Osteoblast (primary cell): ENCODE data around the gene TMPRSS11E. TPM values are rescaled to one million over a fixed set of nuclear protein-coding genes. Genes with fewer than 3 reads are reported as not detected.

ENCODE experiments used
- DNase-seq: peaks from one replicate; pipeline ENCODE4 v3.0.0; 2011; ENCODE audit warnings: low spot score, mixed read lengths; ENCODE audit not compliant: insufficient read length; ENCODE audit errors: missing footprints
- H2AFZ ChIP-seq: 2 replicates; pipeline ENCODE4 v1.6.0; 2011; ENCODE audit warnings: mild to moderate bottlenecking, low read length
- H3K27ac ChIP-seq: 2 replicates; pipeline ENCODE4 v1.5.1; 2011; ENCODE audit warnings: mild to moderate bottlenecking, low read depth, low read length, moderate library complexity
- H3K27me3 ChIP-seq: 2 replicates; pipeline ENCODE4 v1.6.0; 2012; ENCODE audit warnings: mild to moderate bottlenecking, control low read depth, inconsistent platforms, low read length, moderate library complexity; ENCODE audit not compliant: insufficient read depth
- H3K36me3 ChIP-seq: 2 replicates; pipeline ENCODE4 v1.5.1; 2011; ENCODE audit warnings: mild to moderate bottlenecking, low read length, control low read depth, moderate library complexity; ENCODE audit not compliant: insufficient read depth
- H3K4me1 ChIP-seq: 2 replicates; pipeline ENCODE4 v1.5.1; 2011; ENCODE audit warnings: mild to moderate bottlenecking, low read length, control low read depth, moderate library complexity; ENCODE audit not compliant: insufficient read depth
- H3K4me2 ChIP-seq: 2 replicates; pipeline ENCODE4 v1.6.0; 2011; ENCODE audit warnings: mild to moderate bottlenecking, low read length; ENCODE audit not compliant: insufficient read depth
- H3K4me3 ChIP-seq: fragments of 200-600 bp; sonication (generic); 3 replicates; pipeline ENCODE4 v1.5.1; 2012; ENCODE audit warnings: mild to moderate bottlenecking, low read length, inconsistent platforms; ENCODE audit not compliant: insufficient read depth
- H3K79me2 ChIP-seq: 2 replicates; pipeline ENCODE4 v1.6.0; 2012; ENCODE audit warnings: mild to moderate bottlenecking, low read length, control low read depth, inconsistent platforms; ENCODE audit not compliant: insufficient read depth
- H3K9me3 ChIP-seq: 2 replicates; pipeline ENCODE4 v1.5.1; 2011; ENCODE audit warnings: low read depth, low read length, control low read depth
- H4K20me1 ChIP-seq: 2 replicates; pipeline ENCODE4 v1.6.0; 2012; ENCODE audit warnings: mild to moderate bottlenecking, low read length, control low read depth; ENCODE audit not compliant: insufficient read depth
- CTCF ChIP-seq: IDR thresholded peaks from 2 replicates; pipeline ENCODE4 v1.5.1; 2011; ENCODE audit warnings: mild to moderate bottlenecking, low read depth, low read length, moderate library complexity; ENCODE audit errors: extremely low read depth
- total RNA-seq: library from RNA; depleted of rRNA; stranded (reverse); fragments of >200 nt; gene quantifications from 2 replicates; pipeline ENCODE4 v1.2.3, GENCODE V29; 2012

TMPRSS11E gene
- total RNA-seq, 1 donor = not detected

GRCh38 chr4:68466185-68466584 lies 18.9 kb downstream of the TMPRSS11E start:
- DNase-seq = no peak
- H3K9me3 ChIP-seq = no peaks in the 10 kb centered on the region
- peak overlapping the region; percentile 7 for H3K4me2 ChIP-seq
- H3K27me3 ChIP-seq = no peaks in the 10 kb centered on the region
- no peaks in the 10 kb centered on the region for H3K79me2 ChIP-seq
- no peak overlapping the region for H3K4me3 ChIP-seq
- H3K27ac ChIP-seq = peak overlapping the region; percentile 25
- H4K20me1 ChIP-seq = no peaks in the 10 kb centered on the region
- peaks cover 20% of the 10 kb centered on the region for H3K4me1 ChIP-seq
- H2AFZ ChIP-seq = no peak overlapping the region
- no peak for TF ChIP-seq CTCF
- H3K36me3 ChIP-seq = no peaks in the 10 kb centered on the region

GRCh38 chr4:68466751-68467150 lies 19.5 kb downstream of the TMPRSS11E start:
- no peak overlapping the region for H2AFZ ChIP-seq
- no peaks in the 10 kb centered on the region for H3K79me2 ChIP-seq
- DNase-seq = no peak
- TF ChIP-seq CTCF = no peak
- H3K36me3 ChIP-seq = no peaks in the 10 kb centered on the region
- no peaks in the 10 kb centered on the region for H3K27me3 ChIP-seq
- peaks cover 20% of the 10 kb centered on the region for H3K4me1 ChIP-seq
- H3K4me3 ChIP-seq = no peak overlapping the region
- no peaks in the 10 kb centered on the region for H4K20me1 ChIP-seq
- peak overlapping the region; percentile 7 for H3K4me2 ChIP-seq
- peak overlapping the region; percentile 25 for H3K27ac ChIP-seq
- no peaks in the 10 kb centered on the region for H3K9me3 ChIP-seq

GRCh38 chr4:68469482-68469881 lies 22.2 kb downstream of the TMPRSS11E start:
- H3K79me2 ChIP-seq = no peaks in the 10 kb centered on the region
- no peak overlapping the region for H3K4me2 ChIP-seq
- no peak for TF ChIP-seq CTCF
- H2AFZ ChIP-seq = no peak overlapping the region
- H3K4me1 ChIP-seq = peaks cover 14% of the 10 kb centered on the region
- H3K36me3 ChIP-seq = no peaks in the 10 kb centered on the region
- no peak overlapping the region for H3K27ac ChIP-seq
- H3K9me3 ChIP-seq = no peaks in the 10 kb centered on the region
- H3K4me3 ChIP-seq = no peak overlapping the region
- no peaks in the 10 kb centered on the region for H4K20me1 ChIP-seq
- DNase-seq = no peak
- H3K27me3 ChIP-seq = no peaks in the 10 kb centered on the region

GRCh38 chr4:68476191-68476590 lies 28.9 kb downstream of the TMPRSS11E start:
- Histone ChIP-seq H3K27me3 (no peaks in the 10 kb centered on the region), H4K20me1 (no peaks in the 10 kb centered on the region), H3K79me2 (no peaks in the 10 kb centered on the region), H2AFZ (no peak overlapping the region), H3K36me3 (no peaks in the 10 kb centered on the region), H3K4me3 (no peak overlapping the region), H3K27ac (no peak overlapping the region), H3K9me3 (no peaks in the 10 kb centered on the region), H3K4me1 (no peaks in the 10 kb centered on the region), H3K4me2 (no peak overlapping the region)
- no peak for TF ChIP-seq CTCF
- no peak for DNase-seq
